NOMO-1 treated with dmso at 0.1 percent for 144 hours (cell line): Measurements from ENCODE around the gene NHEJ1.

ENCODE experiments used
- DNase-seq: peaks from one replicate; lab custom pipeline; 2025; ENCODE audit not compliant: unreplicated experiment; lab: John Stamatoyannopoulos, UW

Gene NHEJ1

DNA sequence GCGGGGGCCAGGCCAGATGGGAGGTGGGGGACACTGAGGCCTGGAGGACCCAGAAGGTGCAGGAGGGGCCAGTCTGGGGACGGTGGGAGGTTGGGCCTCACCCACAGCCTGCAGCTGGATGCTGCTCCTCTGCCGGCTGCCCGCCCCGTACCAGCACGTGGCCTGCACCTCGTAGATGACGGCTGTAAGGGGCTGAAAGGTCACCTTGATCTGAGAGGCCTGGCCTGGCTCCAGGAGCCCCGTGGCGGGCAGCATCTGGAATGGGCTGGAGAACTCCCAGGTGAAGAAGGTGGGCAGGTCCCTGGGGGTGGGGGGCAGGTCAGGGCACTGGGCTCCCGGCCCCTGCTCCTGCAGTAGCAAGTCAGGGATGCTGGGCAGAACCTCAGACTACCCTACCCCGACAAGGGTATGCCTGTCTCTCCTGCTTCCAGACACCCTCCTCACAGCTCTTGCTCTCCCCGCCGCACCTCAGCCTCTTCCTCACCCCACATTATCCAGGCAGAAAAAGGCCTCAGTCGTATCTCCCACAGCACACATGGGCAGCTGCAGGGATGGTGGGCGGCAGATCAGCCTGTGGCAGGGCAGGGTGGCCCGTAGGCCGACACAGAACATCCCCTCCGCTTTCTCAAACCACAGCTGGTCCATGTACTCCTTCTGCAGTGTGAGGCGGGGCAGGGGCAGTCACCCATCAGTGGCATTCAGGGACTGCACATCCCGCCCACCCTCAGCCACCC lies 129.4 kb downstream of the NHEJ1 start:
- DNase-seq, result no peak

- no peak for DNase-seq
Measured at GRCh38 chr2:219030177-219030940, 130.3 kb downstream of the NHEJ1 start.

GRCh38 chr2:219029829-219030165 lies 130.8 kb downstream of the NHEJ1 start:
- peak; percentile 22 for DNase-seq

- no peak for DNase-seq
Measured at GRCh38 chr2:219028996-219029828, 131.4 kb downstream of the NHEJ1 start.

GRCh38 chr2:219028141-219028540 lies 132.5 kb downstream of the NHEJ1 start:
- DNase-seq, result no peak

GRCh38 chr2:219027511-219028055 lies 133.0 kb downstream of the NHEJ1 start:
- DNase-seq, result no peak

- no peak for DNase-seq
Measured at GRCh38 chr2:219026946-219027345, 133.7 kb downstream of the NHEJ1 start.

DNA sequence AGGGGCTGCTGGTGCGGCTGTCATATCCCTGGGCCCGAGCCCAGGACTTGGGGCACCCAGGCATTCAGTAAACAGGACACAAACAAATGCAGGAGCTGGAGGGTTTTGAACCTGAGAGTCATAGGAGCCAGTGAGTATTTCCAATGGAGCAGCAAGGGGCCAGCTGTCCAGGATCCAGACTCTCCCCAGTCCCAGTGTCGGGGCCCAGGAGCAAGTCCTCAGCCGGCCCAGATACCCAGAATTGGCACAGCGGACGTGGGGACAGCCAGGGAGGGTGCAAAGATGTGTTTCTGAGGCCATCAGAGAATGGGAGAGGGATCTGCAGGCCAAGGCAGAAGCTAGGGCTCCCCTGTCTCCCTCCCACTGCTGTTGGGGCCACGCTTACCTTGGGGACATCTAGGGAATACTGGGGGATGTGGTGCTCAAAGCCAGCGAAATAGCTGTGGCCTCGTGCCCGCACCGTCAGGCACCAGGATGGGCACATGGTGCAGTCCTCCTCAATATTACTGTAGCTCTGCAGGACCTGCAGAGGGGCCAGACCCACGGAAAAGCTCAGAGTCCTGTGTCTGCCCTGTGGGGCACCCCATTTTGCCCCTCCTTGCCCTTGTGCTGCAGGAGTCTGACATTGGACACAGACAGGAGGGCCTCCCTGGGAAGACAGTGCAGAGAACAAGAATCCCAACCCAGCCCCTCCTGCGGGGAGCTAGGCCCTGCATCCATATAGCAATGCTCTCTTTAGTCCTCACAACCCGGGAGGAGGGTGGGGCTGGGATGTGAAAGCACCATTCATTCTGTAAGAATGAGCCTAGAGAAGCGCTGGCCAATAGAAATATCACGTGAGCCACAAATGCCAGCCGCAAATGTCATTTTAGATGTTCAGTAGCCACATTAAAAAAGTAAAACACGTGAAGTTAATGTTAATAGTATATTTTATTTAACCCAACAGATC lies 134.7 kb downstream of the NHEJ1 start:
- DNase-seq, result no peak
